Right atrium auricular region (tissue), 2 donors: Measurements from ENCODE around the gene MAPKBP1. TPM values are rescaled to one million over a fixed set of nuclear protein-coding genes. Genes with fewer than 3 reads are reported as not detected.

Experiments used
- DNase-seq: peaks from one replicate; pipeline ENCODE4 v3.0.0-alpha.2; 2019; ENCODE audit warnings: low spot score
- H3K27ac ChIP-seq, 2 donors: fragments of 200-600 bp; sonication (generic); 1 replicate in 1 of 2; 2 replicates in 1 of 2; pipeline ENCODE4 v1.5.1; 2016 to 2019
- H3K27me3 ChIP-seq, 2 donors: fragments of 200-600 bp; sonication (generic); one replicate each; pipeline versions ENCODE4 v1.5.1 to v1.6.0; 2017 to 2019
- H3K36me3 ChIP-seq: fragments of 200-600 bp; sonication (generic); one replicate; pipeline ENCODE4 v1.5.1; 2016
- H3K4me1 ChIP-seq, 2 donors: fragments of 200-600 bp; sonication (generic); one replicate each; pipeline versions ENCODE4 v1.5.1 to v1.6.0; 2017 to 2019
- H3K4me3 ChIP-seq, 2 donors: fragments of 200-600 bp; sonication (generic); 1 replicate in 1 of 2; 2 replicates in 1 of 2; pipeline ENCODE4 v1.5.1; 2017 to 2019; ENCODE audit warnings: mild to moderate bottlenecking in 1 of 2, moderate library complexity in 1 of 2
- H3K9me3 ChIP-seq, 2 donors: fragments of 200-600 bp; sonication (generic); one replicate each; pipeline ENCODE4 v1.5.1; 2019
- total RNA-seq, 2 donors: library from RNA; depleted of rRNA; stranded (reverse); fragments of >200 nt; gene quantifications; one replicate each; pipeline ENCODE4 v1.1.0, GENCODE V29; 2016
- TF ChIP-seq, protein P1 (sequence below), 2 donors: fragments of 200-600 bp; sonication (generic); IDR thresholded peaks; one replicate each; pipeline ENCODE4 v1.5.1; 2019; ENCODE audit warnings: antibody characterized with exemption in 2 of 2

The MAPKBP1 gene
- total RNA-seq, 2 donors from 2014 or later: 10.5 TPM

DNA sequence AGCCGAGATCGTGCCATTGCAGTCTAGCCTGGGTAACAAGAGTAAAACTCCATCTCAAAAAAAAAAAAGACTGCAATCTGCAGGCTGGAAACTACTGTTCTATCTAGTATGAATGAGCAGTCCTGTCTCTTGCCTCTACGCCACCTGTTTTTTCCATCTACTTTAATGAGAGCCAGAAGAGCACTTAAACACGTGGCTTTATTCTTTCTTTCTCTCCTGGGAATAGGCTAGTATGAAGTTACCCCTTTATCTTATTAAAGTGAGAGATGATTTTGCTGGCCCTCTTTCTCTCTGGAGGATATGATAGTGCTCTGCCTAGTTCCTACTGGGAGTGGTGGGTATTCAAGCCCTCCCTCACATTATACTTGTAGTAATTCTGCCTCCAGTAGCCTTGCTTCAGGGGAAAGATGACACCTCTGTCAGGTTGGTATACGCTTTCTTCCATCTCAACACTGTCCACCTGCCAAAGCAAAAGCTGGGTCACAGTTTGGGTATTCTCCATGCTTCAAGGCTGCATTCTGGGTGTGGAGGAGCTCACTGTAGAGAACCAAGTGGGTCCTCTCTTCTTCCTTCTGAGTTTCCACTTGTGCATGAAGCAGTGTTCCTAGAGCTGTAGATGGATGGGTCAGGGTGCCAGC, 17.8 kb downstream of the MAPKBP1 start:
- TF ChIP-seq, protein P1, sequence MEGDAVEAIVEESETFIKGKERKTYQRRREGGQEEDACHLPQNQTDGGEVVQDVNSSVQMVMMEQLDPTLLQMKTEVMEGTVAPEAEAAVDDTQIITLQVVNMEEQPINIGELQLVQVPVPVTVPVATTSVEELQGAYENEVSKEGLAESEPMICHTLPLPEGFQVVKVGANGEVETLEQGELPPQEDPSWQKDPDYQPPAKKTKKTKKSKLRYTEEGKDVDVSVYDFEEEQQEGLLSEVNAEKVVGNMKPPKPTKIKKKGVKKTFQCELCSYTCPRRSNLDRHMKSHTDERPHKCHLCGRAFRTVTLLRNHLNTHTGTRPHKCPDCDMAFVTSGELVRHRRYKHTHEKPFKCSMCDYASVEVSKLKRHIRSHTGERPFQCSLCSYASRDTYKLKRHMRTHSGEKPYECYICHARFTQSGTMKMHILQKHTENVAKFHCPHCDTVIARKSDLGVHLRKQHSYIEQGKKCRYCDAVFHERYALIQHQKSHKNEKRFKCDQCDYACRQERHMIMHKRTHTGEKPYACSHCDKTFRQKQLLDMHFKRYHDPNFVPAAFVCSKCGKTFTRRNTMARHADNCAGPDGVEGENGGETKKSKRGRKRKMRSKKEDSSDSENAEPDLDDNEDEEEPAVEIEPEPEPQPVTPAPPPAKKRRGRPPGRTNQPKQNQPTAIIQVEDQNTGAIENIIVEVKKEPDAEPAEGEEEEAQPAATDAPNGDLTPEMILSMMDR (IDR thresholded peaks at IDR 0.05): no peak
- Histone ChIP-seq H3K9me3 (no peaks in the 10 kb centered on the region), H3K27ac (peak overlapping the region in 1 of 2 donors; percentile 60), H3K36me3 (no peaks in the 10 kb centered on the region), H3K4me3 (no peak overlapping the region), H3K27me3 (no peaks in the 10 kb centered on the region), H3K4me1 (peaks cover 0 to 57% of the 10 kb centered on the region in 2 donors)
- no peak for DNase-seq

DNA sequence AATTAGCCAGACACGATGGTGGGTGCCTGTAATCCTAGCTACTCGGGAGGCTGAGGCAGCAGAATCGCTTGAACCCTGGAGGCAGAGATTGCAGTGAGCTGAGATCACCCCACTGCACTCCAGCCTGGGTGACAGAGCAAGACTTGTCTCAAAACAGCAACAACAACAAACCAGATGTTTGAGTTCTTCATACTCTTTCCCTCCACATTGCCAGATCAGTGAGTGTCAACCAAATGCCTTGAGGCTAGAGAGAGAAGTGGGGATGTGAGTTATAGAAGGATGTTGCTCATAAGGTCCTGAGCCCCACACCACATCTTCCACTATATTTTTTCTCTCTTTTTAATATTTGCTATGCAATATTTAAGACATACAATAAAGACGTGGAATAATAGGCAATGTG, 19.8 kb downstream of the MAPKBP1 start:
- DNase-seq: no peak
- TF ChIP-seq, protein P1 (IDR thresholded peaks at IDR 0.05): no peak
- Histone ChIP-seq H3K27ac (no peak overlapping the region), H3K4me1 (peaks cover 0 to 55% of the 10 kb centered on the region in 2 donors), H3K9me3 (no peaks in the 10 kb centered on the region), H3K27me3 (no peaks in the 10 kb centered on the region), H3K36me3 (no peaks in the 10 kb centered on the region), H3K4me3 (no peak overlapping the region)

DNA sequence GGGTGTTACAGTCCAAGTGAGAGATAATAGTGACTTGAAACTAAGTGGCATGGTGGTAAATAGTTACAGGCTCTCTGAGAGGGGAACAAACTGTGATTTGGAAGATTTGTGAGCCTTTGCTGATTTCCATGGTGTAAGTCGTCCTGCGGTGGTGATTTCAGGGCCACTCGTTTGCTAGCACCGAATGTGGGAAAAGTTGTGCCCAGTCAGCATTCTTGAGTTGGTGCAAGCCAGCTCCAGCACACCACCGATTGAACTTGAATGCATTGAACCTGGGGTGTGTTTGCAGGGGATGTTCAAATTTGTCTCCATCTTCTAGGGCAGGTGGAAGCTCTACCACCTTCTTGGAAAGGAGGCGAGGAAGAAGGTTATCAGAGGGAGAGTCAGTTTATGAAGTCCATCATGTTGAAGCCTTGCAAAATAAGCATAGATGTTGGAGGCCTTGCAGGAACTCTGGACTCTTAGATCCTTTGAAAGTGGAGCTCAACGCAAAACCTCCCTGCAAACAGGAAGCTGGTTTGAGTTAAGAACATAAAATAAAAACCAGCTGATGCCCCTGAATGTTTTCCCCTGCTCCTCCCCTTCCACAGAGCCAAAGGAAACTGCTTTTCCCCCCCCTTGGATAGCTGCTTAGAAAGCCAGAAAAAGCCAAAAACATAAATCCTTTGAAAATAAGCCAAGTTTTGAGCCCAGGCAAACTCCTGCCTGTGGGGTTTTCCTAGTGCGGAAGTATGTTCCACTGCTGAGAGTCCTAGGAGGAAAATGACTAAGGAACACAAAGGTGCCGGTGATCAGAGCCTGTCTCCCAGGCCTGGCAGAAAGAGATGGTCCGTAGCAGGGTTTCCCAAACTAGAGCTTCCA, 21.9 kb downstream of the MAPKBP1 start:
- H3K36me3 ChIP-seq: peaks cover 4% of the 10 kb centered on the region
- TF ChIP-seq, protein P1 (IDR thresholded peaks at IDR 0.05): no peak
- H3K27me3 ChIP-seq: no peaks in the 10 kb centered on the region
- H3K27ac ChIP-seq: no peak overlapping the region
- no peak overlapping the region for H3K4me3 ChIP-seq
- DNase-seq: no peak
- peaks cover 0 to 33% of the 10 kb centered on the region in 2 donors for H3K4me1 ChIP-seq
- H3K9me3 ChIP-seq: no peaks in the 10 kb centered on the region

DNA sequence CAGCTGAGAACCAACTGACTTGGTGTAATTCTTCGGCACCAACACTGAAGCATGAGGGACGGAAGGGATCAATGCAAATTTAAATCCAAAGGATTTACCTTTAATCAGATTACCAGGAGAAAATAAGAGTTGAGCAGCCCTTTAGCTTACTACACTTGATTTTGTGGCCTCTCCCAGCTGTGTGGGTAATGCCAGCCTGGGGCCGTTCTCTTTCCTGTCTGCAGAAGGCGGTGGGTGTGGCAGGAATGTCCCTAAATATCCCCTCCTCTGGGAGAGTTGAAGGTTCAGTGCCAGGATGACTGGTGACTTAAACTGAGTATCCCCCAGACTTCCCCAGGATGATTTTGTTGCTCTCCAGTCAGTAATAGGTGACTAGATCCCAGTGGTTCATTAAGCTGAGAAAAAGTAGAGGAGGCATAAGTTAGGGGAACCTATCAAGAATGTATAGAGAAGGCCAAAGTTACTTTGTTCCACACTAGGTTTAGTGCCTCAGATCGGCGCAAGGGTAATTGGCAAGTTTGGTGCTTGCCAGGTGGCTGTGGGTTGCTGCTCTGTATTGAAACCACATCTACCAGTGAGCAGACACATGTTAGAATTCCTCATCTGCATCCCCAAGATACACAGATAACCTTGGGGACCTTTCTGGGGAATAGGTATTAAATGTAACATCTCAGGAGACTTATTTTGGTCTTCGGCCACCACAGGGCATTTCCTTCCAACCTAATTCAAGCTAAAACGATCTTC, 23.1 kb downstream of the MAPKBP1 start:
- DNase-seq: no peak
- H3K9me3 ChIP-seq: no peaks in the 10 kb centered on the region
- TF ChIP-seq, protein P1 (IDR thresholded peaks at IDR 0.05): no peak
- H3K4me1 ChIP-seq: peaks cover 0 to 22% of the 10 kb centered on the region in 2 donors
- H3K27ac ChIP-seq: no peak overlapping the region
- H3K27me3 ChIP-seq: no peaks in the 10 kb centered on the region
- H3K4me3 ChIP-seq: no peak overlapping the region
- H3K36me3 ChIP-seq: peaks cover 4% of the 10 kb centered on the region

DNA sequence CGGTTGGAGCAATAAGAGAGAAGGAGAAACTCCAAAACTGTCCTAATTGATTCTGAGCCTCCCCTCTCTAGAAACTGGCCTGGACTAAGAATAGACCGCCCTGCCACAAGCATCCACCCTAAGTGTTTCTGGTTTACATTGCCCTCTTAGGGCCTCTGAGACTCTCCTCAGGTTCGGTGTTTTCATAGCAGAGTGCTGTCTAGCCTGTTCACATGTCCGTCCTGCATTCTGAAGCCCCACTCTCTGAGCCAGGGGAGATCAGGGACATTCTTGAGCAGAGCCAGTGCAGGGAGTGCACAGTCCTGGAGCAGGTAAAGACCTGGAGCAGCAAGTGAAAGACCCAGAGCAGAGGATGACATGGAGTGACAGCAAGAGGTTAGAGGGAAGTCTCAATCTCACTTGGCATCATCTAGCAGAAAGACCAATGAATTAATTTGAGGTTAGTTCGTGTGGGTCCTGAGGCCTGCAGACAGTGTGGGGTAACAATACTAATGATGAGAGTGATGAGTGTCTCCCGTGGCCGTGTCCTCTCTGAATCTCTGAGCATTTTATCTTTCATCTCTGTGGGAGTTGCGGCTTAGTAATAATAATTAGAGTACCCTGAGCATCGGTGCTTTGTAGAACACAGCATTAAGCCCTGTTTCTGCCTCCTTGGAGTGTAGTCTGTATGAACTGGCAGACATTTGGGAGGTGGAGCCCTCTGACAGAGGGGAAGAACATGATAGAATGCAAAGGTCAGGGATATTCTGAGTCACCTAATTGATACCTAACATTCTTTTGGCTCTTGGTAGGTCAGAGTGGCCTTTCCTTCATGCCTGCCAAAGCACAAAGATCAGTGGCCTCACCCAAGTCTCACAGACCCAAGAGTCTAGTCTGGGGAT, 24.6 kb downstream of the MAPKBP1 start:
- TF ChIP-seq, protein P1 (IDR thresholded peaks at IDR 0.05): no peak
- Histone ChIP-seq H3K4me3 (no peak overlapping the region), H3K36me3 (peaks cover 4% of the 10 kb centered on the region), H3K27me3 (no peaks in the 10 kb centered on the region), H3K27ac (no peak overlapping the region), H3K9me3 (no peaks in the 10 kb centered on the region), H3K4me1 (peaks cover 0 to 21% of the 10 kb centered on the region in 2 donors)
- no peak for DNase-seq
